Activated CD4-positive, alpha-beta memory T cell treated with anti-CD3 and anti-CD28 coated beads, Interleukin-2, amount 10 ng/mL, durations not matched to agents 7 days and 5 days (primary cell): Measurements from ENCODE around the gene SCCPDH. TPM values are rescaled to one million over a fixed set of nuclear protein-coding genes. Genes with fewer than 3 reads are reported as not detected.

ENCODE experiments used
- CTCF ChIA-PET: fragments of 350-600 bp; sonication (Branson Sonifier 250); formaldehyde crosslinking; loops from one replicate; lab custom pipeline; 2021; ENCODE audit warnings: antibody characterized with exemption, inconsistent platforms; lab: Charles Lee
- POLR2A ChIA-PET: fragments of 350-600 bp; sonication (Branson Sonifier 250); formaldehyde crosslinking; loops from one replicate; lab custom pipeline; 2021; ENCODE audit warnings: antibody characterized with exemption; lab: Charles Lee
- DNase-seq: peaks from one replicate; pipeline ENCODE4 v3.0.0-alpha.2; 2020
- H3K27ac Mint-ChIP-seq: one replicate; pipeline ENCODE4 v1.8.0; 2021; ENCODE audit warnings: mild to moderate bottlenecking, mixed read lengths
- H3K27me3 Mint-ChIP-seq: one replicate; pipeline ENCODE4 v1.8.0; 2021; ENCODE audit warnings: mixed read lengths
- H3K36me3 Mint-ChIP-seq: one replicate; pipeline ENCODE4 v1.8.0; 2021; ENCODE audit warnings: low read depth, mixed read lengths
- H3K4me1 Mint-ChIP-seq: one replicate; pipeline ENCODE4 v1.8.0; 2021; ENCODE audit warnings: mixed read lengths
- H3K4me3 Mint-ChIP-seq: one replicate; pipeline ENCODE4 v1.8.0; 2021; ENCODE audit warnings: mild to moderate bottlenecking, mixed read lengths
- H3K9me3 Mint-ChIP-seq: one replicate; pipeline ENCODE4 v1.8.0; 2021; ENCODE audit warnings: mixed read lengths
- total RNA-seq, 2 experiments: library from RNA; stranded (reverse); gene quantifications; one replicate each; pipeline ENCODE4 v1.2.3, GENCODE V29; 2021

The SCCPDH gene
- total RNA-seq, 2 experiments from 2014 or later, result 7.7 to 8.1 TPM

DNA sequence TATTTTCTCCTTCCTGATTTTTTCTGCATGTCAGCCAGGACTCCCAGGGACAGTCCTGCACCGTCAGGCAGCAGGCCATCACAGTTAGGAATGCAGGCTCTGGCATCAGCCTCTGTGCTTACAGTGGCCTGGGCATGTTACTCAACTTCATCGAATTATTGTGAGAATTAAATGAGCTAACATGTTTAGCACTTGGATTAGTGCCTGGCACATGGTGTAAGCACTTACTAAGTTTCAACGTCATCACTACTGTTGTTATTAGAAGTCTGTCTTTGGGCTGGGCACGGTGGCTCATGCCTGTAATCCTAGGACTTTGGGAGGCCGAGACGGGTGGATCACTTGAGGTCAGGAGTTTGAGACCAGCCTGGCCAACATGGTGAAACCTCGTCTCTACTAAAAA, 45.1 kb downstream of the SCCPDH start:
- Mint-ChIP-seq H3K36me3 (peaks cover 2% of the 10 kb centered on the region), H3K4me3 (no peak overlapping the region), H3K4me1 (peaks cover 10% of the 10 kb centered on the region), H3K27ac (no peak overlapping the region), H3K9me3 (no peaks in the 10 kb centered on the region), H3K27me3 (no peaks in the 10 kb centered on the region)
- ChIA-PET POLR2A (no interaction called here), CTCF (interaction anchor here (0.7 kb wide), 1 partner anchor 431 kb away, joined by 3 read pairs; no protein-coding TSS in a partner anchor)
- no peak for DNase-seq

DNA sequence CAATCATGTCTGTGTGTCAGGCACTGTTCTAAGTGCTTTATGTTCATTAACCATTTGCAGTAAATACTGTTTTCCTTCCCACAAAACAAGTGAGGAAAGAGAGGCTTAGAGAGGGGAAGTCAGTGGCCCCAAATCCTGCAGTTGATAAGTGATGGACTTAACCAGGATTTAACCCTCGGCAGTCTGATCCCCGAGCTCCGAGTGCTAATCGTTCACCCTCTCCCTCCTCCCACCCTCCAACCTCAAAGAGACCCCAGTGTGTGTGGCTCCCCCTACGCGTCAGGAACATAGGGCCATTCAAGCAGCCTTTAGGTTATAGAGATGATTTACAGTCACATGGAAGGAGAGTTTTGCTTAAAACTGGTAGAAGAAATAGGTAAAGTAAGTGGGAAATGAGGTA, 47.2 kb downstream of the SCCPDH start:
- CTCF ChIA-PET, result interaction anchor here (1.0 kb wide), 1 partner anchor 8 kb away, joined by 3 read pairs; no protein-coding TSS in a partner anchor
- no peak overlapping the region for H3K27ac Mint-ChIP-seq
- H3K4me1 Mint-ChIP-seq, result peaks cover 10% of the 10 kb centered on the region
- H3K9me3 Mint-ChIP-seq, result no peaks in the 10 kb centered on the region
- H3K36me3 Mint-ChIP-seq, result peaks cover 2% of the 10 kb centered on the region
- no peak overlapping the region for H3K4me3 Mint-ChIP-seq
- POLR2A ChIA-PET, result no interaction called here
- no peaks in the 10 kb centered on the region for H3K27me3 Mint-ChIP-seq
- DNase-seq, result no peak

DNA sequence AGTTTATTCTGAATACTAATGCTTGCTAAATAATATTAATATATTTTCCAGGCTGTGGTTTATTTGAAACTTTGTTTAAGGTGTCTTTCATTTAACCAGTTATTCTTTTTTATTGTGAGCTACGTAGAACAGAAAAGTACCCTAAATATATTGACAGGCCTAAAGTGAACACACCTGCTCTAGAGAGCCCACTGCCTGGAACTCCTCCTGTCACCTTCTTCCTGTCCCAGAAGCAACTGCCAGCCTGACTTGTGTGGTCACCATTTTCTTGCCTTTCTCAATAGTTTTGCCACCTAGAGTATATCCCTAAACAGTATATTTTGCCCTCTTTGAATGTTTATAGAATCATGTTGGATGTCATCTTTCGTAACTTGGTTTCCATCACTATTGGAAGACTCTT, 48.5 kb downstream of the SCCPDH start:
- no peak overlapping the region for H3K27ac Mint-ChIP-seq
- peaks cover 10% of the 10 kb centered on the region for H3K4me1 Mint-ChIP-seq
- H3K9me3 Mint-ChIP-seq, result no peaks in the 10 kb centered on the region
- ChIA-PET CTCF (no interaction called here), POLR2A (no interaction called here)
- H3K27me3 Mint-ChIP-seq, result no peaks in the 10 kb centered on the region
- no peak overlapping the region for H3K4me3 Mint-ChIP-seq
- DNase-seq, result no peak
- peaks cover 2% of the 10 kb centered on the region for H3K36me3 Mint-ChIP-seq

DNA sequence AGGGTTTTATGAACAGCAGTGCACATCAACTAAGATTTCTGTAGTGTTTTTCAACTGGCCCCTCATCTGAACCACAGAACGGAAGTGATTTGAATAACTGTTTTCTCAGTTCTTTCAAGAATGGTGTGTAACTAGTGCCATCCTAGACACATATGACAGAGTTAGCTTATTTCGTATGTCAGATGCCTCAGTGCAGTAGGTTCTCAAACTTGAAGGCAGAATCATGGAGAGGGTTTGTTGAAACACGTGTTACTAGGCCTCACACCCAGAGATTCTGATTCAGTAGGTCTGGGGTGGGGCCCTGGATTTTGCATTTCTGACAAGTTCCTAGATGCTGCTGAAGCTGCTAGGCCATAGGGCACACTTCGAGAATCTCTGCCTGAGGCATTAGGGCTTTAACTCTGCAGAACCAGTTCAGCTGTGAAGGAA, 49.0 kb downstream of the SCCPDH start:
- Mint-ChIP-seq H3K36me3 (peaks cover 2% of the 10 kb centered on the region), H3K27me3 (no peaks in the 10 kb centered on the region), H3K4me1 (peaks cover 10% of the 10 kb centered on the region), H3K27ac (no peak overlapping the region), H3K4me3 (no peak overlapping the region), H3K9me3 (no peaks in the 10 kb centered on the region)
- ChIA-PET POLR2A (no interaction called here), CTCF (no interaction called here)
- no peak for DNase-seq

DNA sequence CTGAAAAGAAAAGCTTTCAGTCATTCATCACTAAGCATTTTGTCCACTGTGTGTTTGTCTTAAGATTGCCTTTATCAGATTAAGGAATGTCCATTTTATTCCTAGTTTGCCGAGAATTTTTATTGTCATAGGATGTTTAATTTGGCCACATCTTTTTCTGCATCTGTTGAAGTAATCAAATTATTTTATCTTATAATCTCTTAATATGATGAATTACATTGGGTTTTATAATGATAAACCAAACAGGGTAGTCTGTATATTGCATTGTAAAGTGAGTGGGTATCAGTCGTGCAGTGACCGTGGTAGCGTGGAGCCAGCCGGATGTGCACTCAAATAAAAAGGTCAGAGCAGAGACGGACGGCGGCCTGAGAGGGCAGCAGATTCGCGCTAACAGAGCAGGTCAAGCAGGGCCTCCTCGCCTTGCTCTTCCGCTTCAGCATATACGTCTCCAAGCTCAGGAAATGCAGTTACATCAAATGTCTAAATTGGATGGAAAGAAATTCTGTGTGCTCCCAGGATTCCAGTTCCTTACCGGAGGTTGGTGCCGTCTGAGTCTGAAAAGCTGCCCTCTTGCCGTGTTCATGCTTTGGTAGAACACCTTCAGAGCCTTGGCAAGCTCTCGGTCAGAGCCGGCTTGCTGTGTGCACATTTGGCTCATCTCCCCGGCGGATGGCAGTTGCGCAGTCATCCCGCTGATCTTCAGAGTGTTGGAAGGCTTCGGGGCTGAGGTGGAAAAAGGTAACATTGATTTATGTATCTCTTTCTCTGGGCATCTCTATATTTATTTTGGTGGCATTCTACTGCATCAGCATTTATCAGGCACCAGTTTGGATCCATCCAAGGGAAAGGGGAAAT, 51.5 kb downstream of the SCCPDH start:
- no peak overlapping the region for H3K27ac Mint-ChIP-seq
- CTCF ChIA-PET, result no interaction called here
- H3K27me3 Mint-ChIP-seq, result no peaks in the 10 kb centered on the region
- H3K4me3 Mint-ChIP-seq, result no peak overlapping the region
- H3K4me1 Mint-ChIP-seq, result peaks cover 10% of the 10 kb centered on the region
- POLR2A ChIA-PET, result no interaction called here
- H3K9me3 Mint-ChIP-seq, result no peaks in the 10 kb centered on the region
- DNase-seq, result no peak
- H3K36me3 Mint-ChIP-seq, result peaks cover 2% of the 10 kb centered on the region

DNA sequence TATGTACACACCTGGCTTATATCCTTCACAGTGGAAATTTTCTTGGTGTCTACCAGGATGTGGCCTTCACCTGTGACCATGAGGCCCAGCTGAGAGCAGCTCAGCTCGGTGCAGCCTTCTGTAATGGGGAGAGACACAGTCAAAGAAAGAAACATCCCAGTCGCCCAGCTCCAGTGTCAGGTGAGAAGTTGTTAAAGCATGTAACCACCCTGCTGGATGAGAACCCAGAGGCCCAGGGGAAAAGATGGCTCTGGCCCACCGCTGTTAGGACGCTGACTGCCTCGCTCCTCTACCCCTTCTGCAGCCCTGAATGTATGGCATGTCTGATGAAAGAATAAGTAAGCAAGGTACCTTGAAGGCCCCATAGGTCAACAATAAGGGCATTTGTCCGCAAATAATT, 52.7 kb downstream of the SCCPDH start:
- peaks cover 2% of the 10 kb centered on the region for H3K36me3 Mint-ChIP-seq
- H3K4me3 Mint-ChIP-seq, result no peak overlapping the region
- H3K4me1 Mint-ChIP-seq, result peaks cover 10% of the 10 kb centered on the region
- H3K27ac Mint-ChIP-seq, result no peak overlapping the region
- H3K9me3 Mint-ChIP-seq, result no peaks in the 10 kb centered on the region
- DNase-seq, result no peak
- H3K27me3 Mint-ChIP-seq, result no peaks in the 10 kb centered on the region
- POLR2A ChIA-PET, result no interaction called here
- CTCF ChIA-PET, result no interaction called here

DNA sequence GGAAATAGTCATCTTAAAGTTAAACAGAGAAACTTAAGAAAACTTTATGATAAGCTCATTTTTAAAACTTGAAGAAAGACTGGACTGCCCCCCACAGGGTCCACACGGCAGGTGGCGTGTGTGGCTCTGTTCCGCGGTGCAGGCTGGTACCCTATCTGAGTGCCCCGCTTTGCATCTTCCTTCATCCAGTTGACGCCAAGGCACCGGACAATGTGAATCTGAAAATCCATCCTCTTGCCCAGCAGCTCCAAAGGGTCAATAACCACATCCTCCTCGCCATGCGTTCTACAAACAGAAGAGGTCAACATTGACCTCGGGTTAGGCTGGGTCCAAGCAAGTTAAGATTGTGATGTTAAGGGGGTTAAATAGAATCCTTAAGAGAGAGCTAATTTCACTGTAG, 54.5 kb downstream of the SCCPDH start:
- ChIA-PET CTCF (no interaction called here), POLR2A (no interaction called here)
- H3K4me3 Mint-ChIP-seq, result no peak overlapping the region
- H3K9me3 Mint-ChIP-seq, result no peaks in the 10 kb centered on the region
- no peak for DNase-seq
- no peak overlapping the region for H3K27ac Mint-ChIP-seq
- no peaks in the 10 kb centered on the region for H3K36me3 Mint-ChIP-seq
- no peaks in the 10 kb centered on the region for H3K4me1 Mint-ChIP-seq
- H3K27me3 Mint-ChIP-seq, result no peaks in the 10 kb centered on the region

DNA sequence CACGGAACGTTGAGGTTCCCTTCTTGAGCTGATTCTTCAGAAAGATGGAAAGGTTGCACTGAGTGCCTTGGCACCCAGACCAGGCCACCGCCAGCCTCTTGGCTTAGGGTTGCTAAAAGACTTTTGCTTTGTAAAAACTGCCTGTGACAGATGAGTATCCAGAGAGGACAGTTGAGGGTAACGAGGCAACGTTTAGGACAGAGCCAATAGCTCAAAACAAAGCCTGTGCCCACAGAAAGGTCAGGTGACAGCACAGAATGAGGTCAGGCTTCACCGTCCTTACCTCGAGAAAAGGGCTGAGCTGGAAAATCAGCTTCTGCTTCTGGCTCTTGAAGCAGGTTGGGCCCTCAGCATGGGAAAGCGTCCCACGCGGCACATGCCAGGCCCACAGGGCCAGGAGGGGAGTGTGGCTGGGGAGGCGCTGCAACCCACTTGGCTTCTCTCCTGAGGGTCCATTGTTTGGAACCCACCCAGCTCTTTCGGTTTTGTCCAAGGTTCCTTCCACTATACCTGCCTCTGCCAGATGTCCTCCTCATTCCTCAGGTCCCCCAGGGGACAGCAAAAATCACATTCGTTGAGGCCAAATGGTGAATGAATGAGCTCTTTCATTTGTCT, 55.5 kb downstream of the SCCPDH start:
- H3K4me1 Mint-ChIP-seq, result no peaks in the 10 kb centered on the region
- ChIA-PET CTCF (interaction anchor here (1.0 kb wide), 1 partner anchor 8 kb away, joined by 3 read pairs; no protein-coding TSS in a partner anchor), POLR2A (no interaction called here)
- no peaks in the 10 kb centered on the region for H3K27me3 Mint-ChIP-seq
- H3K36me3 Mint-ChIP-seq, result no peaks in the 10 kb centered on the region
- no peak for DNase-seq
- no peak overlapping the region for H3K27ac Mint-ChIP-seq
- H3K4me3 Mint-ChIP-seq, result no peak overlapping the region
- no peaks in the 10 kb centered on the region for H3K9me3 Mint-ChIP-seq

DNA sequence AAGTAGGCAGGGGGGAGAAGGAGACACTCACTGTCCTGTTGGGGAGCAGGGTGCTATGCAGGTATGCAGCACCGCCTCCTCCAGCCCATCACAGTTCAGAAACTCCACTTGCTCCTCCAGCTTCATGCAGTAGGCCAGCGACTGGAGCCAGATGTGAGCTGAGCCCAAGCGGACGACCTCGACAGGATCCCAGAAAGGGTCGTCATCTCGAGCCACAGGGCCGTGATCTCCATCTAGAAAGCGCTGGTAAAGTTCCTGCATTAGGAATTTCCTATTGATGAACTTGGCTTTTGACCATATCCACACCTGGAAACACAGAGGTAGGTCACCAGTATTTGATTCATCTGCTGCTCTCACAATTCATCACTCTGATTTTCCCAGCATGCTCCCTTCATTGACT, 56.1 kb downstream of the SCCPDH start:
- H3K4me3 Mint-ChIP-seq, result no peak overlapping the region
- no peaks in the 10 kb centered on the region for H3K36me3 Mint-ChIP-seq
- H3K27ac Mint-ChIP-seq, result no peak overlapping the region
- ChIA-PET POLR2A (no interaction called here), CTCF (interaction anchor here (1.0 kb wide), 1 partner anchor 9 kb away, joined by 3 read pairs; no protein-coding TSS in a partner anchor)
- DNase-seq, result no peak
- no peaks in the 10 kb centered on the region for H3K27me3 Mint-ChIP-seq
- H3K9me3 Mint-ChIP-seq, result peaks cover 3% of the 10 kb centered on the region
- peaks cover 2% of the 10 kb centered on the region for H3K4me1 Mint-ChIP-seq

DNA sequence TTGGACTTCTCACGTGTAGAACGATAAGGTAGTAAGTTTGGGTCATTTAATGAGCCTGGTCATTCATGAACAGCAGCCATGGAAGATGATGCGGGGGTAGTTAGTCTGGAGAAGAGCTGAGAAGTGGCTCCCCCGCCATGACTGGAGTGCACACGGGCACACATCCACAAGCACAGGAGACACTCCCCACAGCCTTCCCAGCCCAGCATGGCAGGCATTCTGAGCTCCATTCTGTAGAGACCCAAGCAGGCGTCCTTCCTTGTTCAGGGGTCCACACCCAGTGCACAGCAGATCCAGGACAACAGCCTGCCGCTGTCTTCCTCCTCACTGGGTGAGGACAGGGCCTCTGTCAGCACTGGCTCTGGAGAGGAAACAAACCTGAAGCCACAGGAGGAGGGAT, 57.0 kb downstream of the SCCPDH start:
- Mint-ChIP-seq H3K27me3 (no peaks in the 10 kb centered on the region), H3K36me3 (no peaks in the 10 kb centered on the region), H3K4me1 (peaks cover 2% of the 10 kb centered on the region), H3K4me3 (no peak overlapping the region), H3K9me3 (peaks cover 10% of the 10 kb centered on the region), H3K27ac (no peak overlapping the region)
- ChIA-PET POLR2A (no interaction called here), CTCF (no interaction called here)
- DNase-seq, result no peak

DNA sequence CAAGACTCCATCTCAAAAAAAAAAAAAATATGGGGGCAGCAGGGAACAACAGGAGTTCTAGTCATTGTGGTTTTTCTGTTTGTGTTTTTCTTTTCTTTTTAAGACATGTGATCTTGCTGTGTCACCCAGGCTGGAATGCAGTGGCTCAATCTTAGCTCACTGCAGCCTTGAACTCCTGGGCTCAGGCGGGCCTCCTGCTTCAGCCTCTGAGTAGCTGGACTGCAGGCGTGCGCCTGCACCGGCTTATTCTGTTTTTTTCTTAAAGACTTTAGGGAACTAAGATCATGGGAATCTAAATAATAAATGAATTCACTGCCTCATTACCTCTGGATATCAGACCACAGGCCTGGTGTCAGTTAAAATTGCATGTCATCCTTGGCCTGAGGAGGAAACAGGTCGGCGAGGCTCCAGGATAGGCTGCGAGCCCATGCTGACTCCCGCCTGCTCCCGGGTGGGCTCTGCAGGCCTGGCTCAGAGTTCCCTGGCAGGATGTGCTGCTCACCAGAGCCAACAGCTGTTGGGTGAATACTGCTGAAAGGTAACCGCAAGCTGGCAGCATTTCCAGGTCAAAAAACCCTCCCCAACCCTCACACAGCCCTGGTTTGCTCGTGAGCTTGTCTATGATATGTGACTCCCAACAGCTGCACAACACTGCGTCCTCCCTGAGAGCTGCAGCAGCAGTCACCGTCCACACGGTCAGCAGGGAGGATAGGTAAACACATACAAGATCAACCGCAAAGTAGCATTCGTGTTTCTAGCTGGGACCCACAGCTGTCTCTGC, 58.1 kb downstream of the SCCPDH start:
- Mint-ChIP-seq H3K36me3 (peaks cover 2% of the 10 kb centered on the region), H3K27ac (no peak overlapping the region), H3K4me3 (no peak overlapping the region), H3K27me3 (no peaks in the 10 kb centered on the region), H3K4me1 (peaks cover 2% of the 10 kb centered on the region), H3K9me3 (peaks cover 13% of the 10 kb centered on the region)
- DNase-seq, result no peak
- ChIA-PET POLR2A (no interaction called here), CTCF (no interaction called here)

DNA sequence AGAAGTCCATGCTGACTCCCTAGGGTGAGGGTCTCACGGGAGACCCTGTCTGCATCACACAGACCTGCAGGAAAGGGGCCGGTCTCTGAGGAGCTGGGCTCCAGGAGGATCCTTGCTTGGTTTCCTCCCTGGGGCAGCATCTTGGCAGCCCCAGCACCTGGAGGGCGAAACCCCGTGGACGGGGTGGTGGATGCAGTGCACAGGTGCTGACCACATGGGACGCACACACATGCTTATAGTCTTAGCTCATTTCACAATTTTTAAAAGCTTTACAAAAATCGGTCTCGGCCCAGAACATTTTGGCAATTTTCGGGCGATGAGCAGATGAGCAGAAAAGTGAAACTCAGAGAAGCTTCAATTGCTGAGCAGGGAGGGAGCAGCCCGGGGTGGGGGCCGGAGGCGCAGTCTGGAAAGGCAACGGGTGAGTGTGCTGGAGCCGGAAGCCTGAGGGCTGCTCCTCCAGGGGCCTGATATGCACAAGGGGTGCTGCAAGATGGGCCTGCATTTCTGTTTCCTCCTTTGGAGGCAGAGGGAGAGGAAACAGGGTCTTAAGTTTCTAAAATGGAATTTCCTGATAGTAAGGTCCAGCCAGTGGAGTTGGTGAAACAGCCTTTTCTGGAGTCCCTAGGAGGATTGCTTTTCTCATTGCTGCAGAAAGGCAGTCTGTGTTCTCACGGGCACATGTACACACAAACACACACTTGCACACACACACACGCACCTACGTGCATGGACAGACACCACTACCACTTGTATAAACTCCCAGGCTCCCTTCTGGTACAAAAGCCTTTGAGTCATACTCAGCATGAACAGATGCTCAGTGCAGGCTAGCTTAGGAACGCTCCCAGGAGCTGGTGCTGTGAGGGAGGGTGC, 60.6 kb downstream of the SCCPDH start:
- H3K27ac Mint-ChIP-seq, result no peak overlapping the region
- H3K27me3 Mint-ChIP-seq, result no peaks in the 10 kb centered on the region
- peaks cover 2% of the 10 kb centered on the region for H3K4me1 Mint-ChIP-seq
- ChIA-PET POLR2A (no interaction called here), CTCF (no interaction called here)
- DNase-seq, result no peak
- peaks cover 13% of the 10 kb centered on the region for H3K9me3 Mint-ChIP-seq
- H3K36me3 Mint-ChIP-seq, result peaks cover 2% of the 10 kb centered on the region
- no peak overlapping the region for H3K4me3 Mint-ChIP-seq
